PFSK-1 (cell line): ENCODE data around the gene LRP6.

Experiments
- FOXP2 ChIP-seq: optimal IDR thresholded peaks from 2 replicates; pipeline ENCODE3; 2011; ENCODE audit warnings: borderline replicate concordance, control low read depth, inconsistent platforms; ENCODE audit not compliant: insufficient read depth; ENCODE audit errors: extremely low read length, extremely low read depth
- POLR2AphosphoS5 ChIP-seq: IDR thresholded peaks from 2 replicates; pipeline ENCODE4 v1.6.1; 2012; ENCODE audit warnings: low read depth, mild to moderate bottlenecking, control low read depth, low read length, moderate library complexity
- REST ChIP-seq, 2 experiments: IDR thresholded peaks; 2 replicates each; pipeline versions ENCODE4 v1.6.1 to v1.8.0; 2011 to 2012; ENCODE audit warnings: low read depth in 2 of 2, low read length in 2 of 2, control low read depth in 1 of 2, inconsistent platforms in 1 of 2, mild to moderate bottlenecking in 1 of 2, moderate library complexity in 1 of 2; ENCODE audit not compliant: insufficient read depth in 1 of 2
- SIN3A ChIP-seq: IDR thresholded peaks from 2 replicates; pipeline ENCODE4 v1.6.1; 2012; ENCODE audit warnings: mild to moderate bottlenecking, low read length, moderate library complexity, borderline replicate concordance; ENCODE audit not compliant: insufficient read depth
- TAF1 ChIP-seq: IDR thresholded peaks from 2 replicates; pipeline ENCODE4 v1.6.1; 2012; ENCODE audit warnings: low read length, control low read depth, borderline replicate concordance; ENCODE audit not compliant: insufficient read depth

LRP6 gene

GRCh38 chr12:12217018-12217359 is 49.9 kb downstream of the LRP6 start:
- TF ChIP-seq POLR2AphosphoS5 (no peak), REST (IDR thresholded peaks at IDR 0.05; ENCODE audit: insufficient read depth in 1 of 2, low read depth in 2 of 2, low read length in 2 of 2) (no peak), TAF1 (no peak), SIN3A (no peak), FOXP2 (no peak)

- no peak for TF ChIP-seq FOXP2
- no peak for TF ChIP-seq TAF1
- TF ChIP-seq REST (IDR thresholded peaks at IDR 0.05; ENCODE audit: insufficient read depth in 1 of 2, low read depth in 2 of 2, low read length in 2 of 2): no peak
- TF ChIP-seq SIN3A: no peak
- no peak for TF ChIP-seq POLR2AphosphoS5
Observed at GRCh38 chr12:12216349-12217017, 50.4 kb downstream of the LRP6 start.

GRCh38 chr12:12214635-12215131 is 52.2 kb downstream of the LRP6 start:
- TF ChIP-seq REST (IDR thresholded peaks at IDR 0.05; ENCODE audit: insufficient read depth in 1 of 2, low read depth in 2 of 2, low read length in 2 of 2): no peak
- TF ChIP-seq TAF1: no peak
- no peak for TF ChIP-seq POLR2AphosphoS5
- no peak for TF ChIP-seq SIN3A
- TF ChIP-seq FOXP2: no peak

- TF ChIP-seq TAF1 (no peak), SIN3A (no peak), FOXP2 (no peak), REST (IDR thresholded peaks at IDR 0.05; ENCODE audit: insufficient read depth in 1 of 2, low read depth in 2 of 2, low read length in 2 of 2) (no peak), POLR2AphosphoS5 (no peak)
Observed at GRCh38 chr12:12214201-12214600, 52.6 kb downstream of the LRP6 start.
